ENCODE results near the gene ZW10. TPM values are rescaled to one million over a fixed set of nuclear protein-coding genes. Genes with fewer than 3 reads are reported as not detected.

The ZW10 gene
- total and polyA plus RNA-seq, 2 of the 13 experiments (the other 11 are each of a cell fraction or from before 2014, with no cell fraction given) = 5.8 to 31.3 TPM

GRCh38 chr11:113773416-113774173 is at the start of gene ZW10 (continued):
- peak; percentile 54; the same call in 1 of the 2 replicates for TF ChIP-seq PRDM15 (CRISPR knock-in tag; IDR thresholded peaks at IDR 0.05)
- TF ChIP-seq ZNF569 (CRISPR knock-in tag; IDR thresholded peaks at IDR 0.05; ENCODE audit: borderline replicate concordance) = no peak
- no peak for TF ChIP-seq AKAP8 (CRISPR knock-in tag; IDR thresholded peaks at IDR 0.05)
- TF ChIP-seq JUN (CRISPR knock-in tag; IDR thresholded peaks at IDR 0.05) = no peak
- TF ChIP-seq ZMAT5 (CRISPR knock-in tag; IDR thresholded peaks at IDR 0.05; ENCODE audit: borderline replicate concordance, low read depth) = no peak
- no peak for TF ChIP-seq RORA (CRISPR knock-in tag; IDR thresholded peaks at IDR 0.05)
- no peak for TF ChIP-seq ZFP41 (CRISPR knock-in tag; IDR thresholded peaks at IDR 0.05; ENCODE audit: borderline replicate concordance)
- TF ChIP-seq ZNF75D (CRISPR knock-in tag; IDR thresholded peaks at IDR 0.05; ENCODE audit: borderline replicate concordance) = no peak
- peak; percentile 92 for TF ChIP-seq YEATS2 (CRISPR knock-in tag; IDR thresholded peaks at IDR 0.05; ENCODE audit: borderline replicate concordance)
- no peak for TF ChIP-seq PCBP2 (optimal IDR thresholded peaks at IDR 0.05; ENCODE audit: low read depth, low read length, poor library complexity, severe bottlenecking)
- TF ChIP-seq ZNF598 (CRISPR knock-in tag; IDR thresholded peaks at IDR 0.05; ENCODE audit: borderline replicate concordance) = no peak
- TF ChIP-seq NPAS2 (CRISPR knock-in tag; IDR thresholded peaks at IDR 0.05; ENCODE audit: borderline replicate concordance) = no peak
- TF ChIP-seq KLF15 (CRISPR knock-in tag; IDR thresholded peaks at IDR 0.05; ENCODE audit: borderline replicate concordance) = no peak
- TF ChIP-seq ZNF639 (CRISPR knock-in tag; conservative IDR thresholded peaks at IDR 0.05) = no peak
- TF ChIP-seq ZNF784 (CRISPR knock-in tag; IDR thresholded peaks at IDR 0.05; ENCODE audit: borderline replicate concordance) = no peak
- TF ChIP-seq ZNF616 (CRISPR knock-in tag; IDR thresholded peaks at IDR 0.05; ENCODE audit: low read depth) = no peak
- peak; percentile 35; the same call in 1 of the 2 replicates for TF ChIP-seq ZKSCAN8 (CRISPR knock-in tag; IDR thresholded peaks at IDR 0.05; ENCODE audit: borderline replicate concordance)
- no peak for TF ChIP-seq ZNF101 (CRISPR knock-in tag; IDR thresholded peaks at IDR 0.05; ENCODE audit: borderline replicate concordance, low read depth)
- peak; percentile 25; the same call in 1 of the 2 replicates for TF ChIP-seq ARHGAP35 (CRISPR knock-in tag; IDR thresholded peaks at IDR 0.05; ENCODE audit: borderline replicate concordance)
- TF ChIP-seq ZNF7 (CRISPR knock-in tag; IDR thresholded peaks at IDR 0.05) = no peak
- TF ChIP-seq ZNF34 (CRISPR knock-in tag; IDR thresholded peaks at IDR 0.05; ENCODE audit: borderline replicate concordance) = no peak
- no peak for TF ChIP-seq ZMYM2 (CRISPR knock-in tag; IDR thresholded peaks at IDR 0.05)
- TF ChIP-seq HNRNPL (IDR thresholded peaks at IDR 0.05; ENCODE audit: low read depth, low read length) = no peak

Measured in HepG2 (cell line).